ENCODE results near the gene LRG1.

The LRG1 gene

GRCh38 chr19:4508698-4509097 is 31.1 kb downstream of the LRG1 start:
- DNase-seq (ENCODE audit: low read depth), result no peak

- DNase-seq (ENCODE audit: low read depth), result no peak
These were observed 32.0 kb downstream of the LRG1 start for GRCh38 chr19:4507804-4508203.

- DNase-seq (ENCODE audit: low read depth), result no peak
These were observed 32.7 kb downstream of the LRG1 start for GRCh38 chr19:4507150-4507452.

GRCh38 chr19:4506449-4507149 is 33.2 kb downstream of the LRG1 start:
- DNase-seq (ENCODE audit: low read depth), result no peak

- no peak for DNase-seq (ENCODE audit: low read depth)
These were observed 34.0 kb downstream of the LRG1 start for GRCh38 chr19:4505570-4506448.

- DNase-seq (ENCODE audit: low read depth), result no peak
These were observed 34.8 kb downstream of the LRG1 start for GRCh38 chr19:4504891-4505569.

GRCh38 chr19:4504297-4504701 is 35.5 kb downstream of the LRG1 start:
- DNase-seq (ENCODE audit: low read depth), result no peak

GRCh38 chr19:4503825-4504170 is 36.0 kb downstream of the LRG1 start:
- DNase-seq (ENCODE audit: low read depth), result no peak

- no peak for DNase-seq (ENCODE audit: low read depth)
These were observed 36.6 kb downstream of the LRG1 start for GRCh38 chr19:4503132-4503824.

GRCh38 chr19:4502282-4503131 is 37.3 kb downstream of the LRG1 start:
- no peak for DNase-seq (ENCODE audit: low read depth)

- no peak for DNase-seq (ENCODE audit: low read depth)
These were observed 38.1 kb downstream of the LRG1 start for GRCh38 chr19:4501691-4502090.

GRCh38 chr19:4500841-4501591 is 38.8 kb downstream of the LRG1 start:
- no peak for DNase-seq (ENCODE audit: low read depth)

GRCh38 chr19:4499855-4500254 is 40.0 kb downstream of the LRG1 start:
- DNase-seq (ENCODE audit: low read depth), result no peak

- DNase-seq (ENCODE audit: low read depth), result no peak
These were observed 40.5 kb downstream of the LRG1 start for GRCh38 chr19:4499318-4499717.

- no peak for DNase-seq (ENCODE audit: low read depth)
These were observed 41.1 kb downstream of the LRG1 start for GRCh38 chr19:4498694-4499093.

- no peak for DNase-seq (ENCODE audit: low read depth)
These were observed 42.0 kb downstream of the LRG1 start for GRCh38 chr19:4497770-4498389.

GRCh38 chr19:4496304-4496703 is 43.5 kb downstream of the LRG1 start:
- no peak for DNase-seq (ENCODE audit: low read depth)

- no peak for DNase-seq (ENCODE audit: low read depth)
These were observed 44.4 kb downstream of the LRG1 start for GRCh38 chr19:4495471-4495870.

GRCh38 chr19:4494691-4495064 is 45.2 kb downstream of the LRG1 start:
- no peak for DNase-seq (ENCODE audit: low read depth)

- no peak for DNase-seq (ENCODE audit: low read depth)
These were observed 45.7 kb downstream of the LRG1 start for GRCh38 chr19:4493929-4494690.
